GM21447 (cell line): ENCODE data around the gene FCRLA.
A peak's percentile ranks its signal among the peaks of the same experiment; 100 is the strongest.
"Not testable (repeated sequence)": the region's sequence is repeated elsewhere in the genome, so short reads cannot be mapped to it uniquely, and the experiment has no call there.

Experiments
- ATAC-seq: cut with Tn5 transposase; IDR thresholded peaks from one replicate; pipeline ENCODE4 v1.9.1; 2021; ENCODE audit not compliant: unreplicated experiment

FCRLA gene

DNA sequence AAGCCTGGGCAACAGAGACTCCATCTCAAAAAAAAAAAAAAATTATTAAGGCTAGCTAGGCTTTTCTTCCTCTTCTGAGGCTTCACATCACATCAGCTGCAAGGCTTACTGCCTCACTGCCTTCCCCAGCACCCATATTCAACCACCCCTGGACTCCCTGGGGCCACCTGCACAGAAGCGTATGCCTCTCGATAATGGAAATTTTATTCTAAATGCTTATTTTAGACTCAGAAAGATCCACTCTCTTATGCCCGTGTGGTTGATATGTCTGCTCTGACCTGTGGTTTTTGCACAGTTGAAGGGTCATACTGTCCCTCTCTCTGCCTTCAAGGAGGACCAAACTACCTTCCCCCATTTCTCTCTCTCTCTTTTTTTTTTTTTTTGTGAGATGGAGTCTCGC lies 1.5 kb upstream of the FCRLA start:
- ATAC-seq: peak; percentile 21

DNA sequence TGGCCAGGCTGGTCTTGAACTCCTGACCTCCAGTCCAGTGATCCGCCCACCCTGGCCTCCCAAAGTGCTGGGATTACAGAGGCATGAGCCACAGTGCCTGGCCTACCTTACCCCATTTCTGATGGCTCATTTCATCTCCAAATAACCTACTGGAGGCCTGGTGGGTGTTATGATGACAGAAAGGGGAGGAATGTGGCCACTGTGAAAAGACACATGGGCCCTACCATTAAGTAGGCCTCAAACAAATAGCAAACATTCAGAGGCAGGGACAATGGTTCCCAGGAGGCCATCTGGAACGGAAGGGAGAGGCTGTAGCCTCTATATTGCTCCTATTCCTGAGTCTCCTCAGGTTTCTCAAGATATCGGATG lies 932 bp upstream of the FCRLA start:
- ATAC-seq: no peak

DNA sequence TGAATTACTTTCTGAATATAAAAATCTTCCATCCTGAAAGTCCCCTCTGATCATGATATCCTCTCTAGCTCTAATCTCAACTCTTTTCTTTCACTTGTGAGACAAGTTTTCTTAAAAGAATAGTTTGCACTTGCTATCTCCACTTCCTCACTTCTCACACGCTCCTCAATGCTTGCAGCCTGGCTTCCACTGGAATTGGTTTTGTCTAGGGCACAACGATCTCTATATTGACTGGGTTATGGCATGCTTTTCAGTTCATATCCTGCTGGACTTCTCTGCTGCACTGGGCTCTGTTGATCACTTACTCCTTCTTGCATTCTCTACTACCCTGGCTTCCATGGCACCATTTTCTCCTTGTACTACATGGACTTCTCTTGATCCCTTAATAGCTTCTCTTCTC lies 474 bp downstream of the FCRLA start:
- no peak for ATAC-seq

DNA sequence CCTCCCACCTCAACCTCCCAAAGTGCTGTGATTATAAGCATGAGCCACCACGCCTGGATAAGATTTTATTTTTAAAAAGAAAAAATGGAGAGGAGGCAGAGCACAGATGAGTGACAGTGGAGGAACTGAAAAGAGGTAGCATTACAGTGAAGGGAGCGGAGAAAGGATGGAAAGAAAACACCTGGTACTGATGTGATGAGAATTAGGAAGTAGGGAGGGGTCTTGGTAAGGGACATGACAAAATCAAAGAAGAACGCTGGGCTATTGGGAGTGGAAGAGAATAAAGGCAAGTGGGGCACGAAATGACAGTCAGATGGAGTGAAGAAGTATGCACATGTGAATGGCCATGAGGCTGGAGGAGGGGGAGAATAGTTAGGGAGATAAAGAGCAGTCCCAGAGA lies 2.3 kb downstream of the FCRLA start:
- no peak for ATAC-seq

DNA sequence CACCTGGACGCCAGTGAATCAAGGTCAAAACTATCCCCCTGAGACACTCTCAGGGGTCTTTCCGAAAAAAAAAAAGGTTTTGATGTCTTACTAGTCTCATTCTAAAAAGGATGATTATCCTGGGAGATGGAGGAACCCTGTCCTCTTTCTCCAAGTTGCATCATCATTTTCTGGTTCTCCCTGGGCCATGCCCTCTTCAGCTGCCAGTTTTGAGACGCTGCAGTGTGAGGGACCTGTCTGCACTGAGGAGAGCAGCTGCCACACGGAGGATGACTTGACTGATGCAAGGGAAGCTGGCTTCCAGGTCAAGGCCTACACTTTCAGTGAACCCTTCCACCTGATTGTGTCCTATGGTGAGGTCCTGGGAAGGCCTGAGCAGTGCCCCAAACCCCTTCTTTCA lies 3.5 kb downstream of the FCRLA start:
- ATAC-seq: no peak

DNA sequence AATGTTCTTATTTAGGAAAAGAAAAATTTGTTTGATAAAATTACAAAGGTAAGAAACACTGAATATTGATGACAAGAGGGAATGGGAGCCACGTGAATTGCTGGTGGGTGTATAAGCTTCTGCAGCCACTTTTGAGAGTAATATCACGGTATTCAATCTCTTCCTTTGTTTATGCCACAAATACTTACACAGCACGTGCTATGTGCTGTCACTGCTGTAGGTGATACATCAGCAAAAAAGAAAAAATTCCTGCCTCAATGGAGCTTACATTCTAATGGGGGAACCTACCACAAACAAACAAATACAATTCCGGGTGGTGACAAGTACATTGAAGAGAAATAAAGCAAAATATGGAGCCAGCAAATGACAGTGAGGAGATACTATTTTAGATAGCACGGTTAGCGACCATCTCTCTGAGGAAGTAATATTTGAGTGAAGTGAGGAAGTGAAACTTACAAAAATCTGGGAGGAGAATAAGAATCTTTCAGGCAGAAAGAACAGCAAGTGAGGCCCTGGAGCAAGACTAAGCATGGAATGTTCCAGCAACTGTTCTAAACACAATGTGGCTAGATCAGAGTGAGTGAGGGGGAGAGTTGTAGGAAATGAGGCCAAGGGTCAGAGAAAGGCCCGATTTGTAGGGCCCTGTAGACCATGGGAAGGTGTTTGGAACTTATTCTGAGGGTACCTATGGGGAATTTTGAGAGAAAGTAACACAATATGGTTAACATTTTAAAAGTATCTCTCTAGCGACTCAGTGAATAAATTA lies 11.7 kb downstream of the FCRLA start:
- ATAC-seq: peak; percentile 56

DNA sequence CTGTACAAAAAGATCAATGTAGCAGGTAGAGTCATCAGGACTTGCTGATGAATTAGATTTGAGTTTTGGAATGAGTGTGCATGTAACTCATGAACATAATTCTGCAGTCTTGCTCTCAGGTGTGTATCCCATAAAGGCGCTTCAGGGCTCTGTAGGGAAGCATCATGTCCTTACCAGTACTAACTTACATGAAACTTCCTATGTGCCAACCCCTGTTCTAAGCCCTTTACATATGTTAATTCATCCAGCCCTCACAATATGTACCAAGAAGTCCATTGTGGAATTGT lies 12.2 kb downstream of the FCRLA start:
- ATAC-seq: peak; percentile 40

DNA sequence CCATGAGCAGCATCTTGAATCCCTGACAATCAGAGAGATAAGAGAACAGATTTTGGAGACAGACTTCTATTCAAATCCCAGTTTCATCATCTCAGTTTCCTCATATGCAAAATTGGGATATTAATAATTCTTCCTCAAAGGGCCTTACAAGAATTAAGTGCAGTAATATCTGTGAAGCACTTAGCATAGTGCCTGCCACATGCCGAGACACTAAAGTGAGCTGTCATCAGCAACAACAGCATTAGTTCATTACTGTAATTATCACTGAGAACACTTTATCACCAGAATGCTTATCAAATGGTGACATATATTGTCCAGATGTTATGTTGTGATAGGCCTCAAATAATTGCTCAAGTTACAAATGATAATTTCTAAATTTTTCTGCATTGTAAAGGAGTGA lies 13.4 kb downstream of the FCRLA start:
- no peak for ATAC-seq

DNA sequence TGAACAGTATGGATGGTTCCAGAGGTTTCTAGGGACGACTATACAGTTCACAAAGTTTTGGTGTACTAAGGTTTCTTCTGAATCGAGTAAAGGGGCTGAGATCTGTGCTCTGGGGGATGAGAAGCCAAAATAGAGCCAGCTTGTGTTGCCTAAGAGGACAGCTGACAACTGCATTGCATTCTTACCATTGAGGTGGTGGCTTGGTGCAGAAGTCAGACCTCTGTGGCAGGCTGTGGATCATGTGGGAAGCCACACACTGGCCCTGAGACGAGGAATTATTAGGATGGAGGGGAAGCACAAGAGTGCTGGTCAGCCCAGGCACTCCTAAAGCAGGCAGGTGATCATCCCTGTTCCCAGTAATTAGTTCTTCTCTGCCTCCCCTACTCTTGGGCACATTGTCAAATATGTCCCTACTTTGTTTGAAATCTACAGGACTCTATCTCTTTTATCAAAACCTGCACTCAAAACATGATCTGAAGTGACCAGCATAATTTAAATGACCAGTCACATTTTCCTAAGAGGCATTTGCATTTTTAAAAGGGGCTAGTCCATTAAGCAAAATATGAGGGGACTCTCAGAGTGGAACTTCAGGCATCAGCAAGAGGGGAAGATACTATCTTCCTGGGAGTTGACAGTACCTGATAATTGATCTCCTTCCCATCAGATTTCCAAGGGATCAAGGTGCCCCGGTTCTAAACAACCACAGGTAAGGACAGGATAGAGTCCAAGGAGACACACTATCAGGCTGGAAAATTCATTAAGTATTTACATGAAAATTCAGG lies 14.1 kb downstream of the FCRLA start, which contains the start of gene FCRLB:
FCRLB (plus strand) TSS at position 589 of the 782 bp plus-strand sequence. CDS start 1,129 bp downstream, outside the sequence.
- no peak for ATAC-seq

DNA sequence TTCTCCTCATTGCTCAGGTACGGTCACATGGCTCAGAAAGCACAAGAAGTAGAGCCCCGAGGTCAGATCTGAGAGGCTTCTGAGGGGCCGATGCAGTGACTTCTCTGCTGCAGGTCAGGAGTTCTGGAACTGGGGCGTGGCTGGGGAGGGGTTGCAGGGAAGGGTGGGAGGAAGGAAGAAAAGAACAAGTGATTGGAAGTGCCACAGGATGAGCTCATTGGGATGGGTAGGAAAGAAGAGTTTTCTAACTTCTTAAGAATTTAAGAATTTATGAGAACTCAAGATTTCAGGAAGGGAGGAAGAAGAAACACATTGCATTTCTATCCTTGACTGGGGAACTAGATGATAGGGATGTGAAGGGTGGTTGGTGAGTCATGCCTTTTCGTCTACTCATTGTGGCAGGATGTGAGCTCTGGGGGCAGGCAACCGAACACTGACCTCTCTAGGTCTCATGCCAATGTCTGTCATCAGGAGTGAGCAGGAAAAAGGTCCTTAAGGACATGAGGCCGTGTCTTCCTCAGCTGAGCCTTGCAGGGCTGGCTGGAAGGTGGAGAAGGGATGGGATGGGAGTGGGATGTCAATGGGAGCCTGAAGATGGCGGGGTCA lies 14.8 kb downstream of the FCRLA start:
- no peak for ATAC-seq

DNA sequence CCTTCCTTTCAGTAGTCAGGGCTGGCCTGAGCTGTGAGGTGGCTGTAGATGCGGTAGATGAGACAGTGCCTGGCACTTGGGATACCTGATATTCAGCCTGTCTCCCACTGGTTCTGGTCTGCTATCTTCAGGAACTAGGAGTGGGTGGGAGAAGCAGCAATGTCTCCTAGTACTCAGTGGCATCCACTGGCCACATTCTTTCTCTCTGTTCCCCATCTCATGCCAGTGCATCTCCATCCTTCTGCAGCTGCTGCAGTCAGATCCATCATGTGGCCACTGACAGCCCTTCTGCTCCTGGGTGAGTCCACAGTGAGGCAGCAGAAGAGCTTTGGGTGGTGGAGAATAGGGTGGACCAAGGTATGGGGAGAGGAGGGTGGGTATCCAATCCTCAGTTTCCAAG lies 15.4 kb downstream of the FCRLA start:
- no peak for ATAC-seq

DNA sequence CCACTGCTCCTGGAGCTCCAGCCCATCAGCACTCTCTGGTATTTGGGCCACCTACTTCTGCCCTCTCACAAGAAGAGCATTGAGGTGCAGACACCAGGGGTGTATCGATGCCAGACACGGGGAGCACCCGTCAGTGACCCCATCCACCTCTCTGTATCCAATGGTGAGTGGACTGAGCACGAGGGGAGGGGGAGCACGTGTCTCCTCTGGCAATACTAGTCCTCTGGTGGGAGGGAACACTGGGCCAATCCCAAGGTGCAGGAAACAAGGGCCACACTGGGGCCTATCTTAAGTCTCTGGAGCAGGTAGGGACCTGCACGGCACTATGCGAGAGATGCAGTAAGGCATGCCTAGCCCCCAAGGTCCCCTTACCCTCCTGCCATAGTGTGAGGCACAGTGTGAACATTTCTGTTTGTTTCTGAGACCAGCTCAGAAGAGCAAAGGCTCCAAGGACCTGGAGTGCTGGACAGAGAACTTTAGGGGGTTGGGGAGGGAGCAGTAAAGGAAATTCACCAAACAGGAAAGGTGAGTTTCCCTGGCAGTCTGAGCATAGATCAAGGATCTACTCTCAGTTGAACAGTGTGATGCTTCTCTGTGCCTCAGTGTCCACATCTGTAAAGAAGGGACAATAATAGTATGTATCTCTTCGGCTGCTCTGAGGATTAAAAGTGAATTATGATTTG lies 16.6 kb downstream of the FCRLA start:
- no peak for ATAC-seq

DNA sequence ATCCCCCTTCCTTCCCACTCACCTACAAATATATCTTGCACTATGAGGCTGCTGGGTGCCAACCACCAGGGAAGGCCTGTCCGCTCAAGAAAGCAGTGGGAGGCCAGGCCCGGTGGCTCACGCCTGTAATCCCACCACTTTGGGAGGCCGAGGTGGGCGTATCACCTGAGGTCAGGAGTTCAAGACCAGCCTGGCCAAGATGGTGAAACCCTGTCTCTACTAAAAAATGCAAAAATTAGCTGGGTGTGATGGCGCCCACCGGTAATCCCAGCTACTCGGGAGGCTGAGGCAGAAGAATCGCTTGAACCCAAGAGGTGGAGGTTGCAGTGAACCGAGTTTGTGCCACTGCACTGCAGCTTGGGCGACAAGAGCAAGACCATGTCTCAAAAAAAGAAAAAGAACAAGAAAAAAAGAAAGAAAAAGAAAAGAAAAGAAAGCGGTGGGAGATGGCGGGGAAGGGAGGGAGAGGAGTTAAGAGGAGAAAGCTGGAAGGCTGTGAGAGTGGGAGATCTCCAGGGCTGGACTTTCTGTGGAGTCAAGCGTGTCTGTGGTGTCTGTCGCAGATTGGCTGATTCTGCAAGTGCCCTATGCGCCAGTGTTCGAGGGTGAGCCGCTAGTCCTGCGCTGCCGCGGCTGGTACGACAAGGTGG lies 18.4 kb downstream of the FCRLA start:
- ATAC-seq: not testable (repeated sequence)

DNA sequence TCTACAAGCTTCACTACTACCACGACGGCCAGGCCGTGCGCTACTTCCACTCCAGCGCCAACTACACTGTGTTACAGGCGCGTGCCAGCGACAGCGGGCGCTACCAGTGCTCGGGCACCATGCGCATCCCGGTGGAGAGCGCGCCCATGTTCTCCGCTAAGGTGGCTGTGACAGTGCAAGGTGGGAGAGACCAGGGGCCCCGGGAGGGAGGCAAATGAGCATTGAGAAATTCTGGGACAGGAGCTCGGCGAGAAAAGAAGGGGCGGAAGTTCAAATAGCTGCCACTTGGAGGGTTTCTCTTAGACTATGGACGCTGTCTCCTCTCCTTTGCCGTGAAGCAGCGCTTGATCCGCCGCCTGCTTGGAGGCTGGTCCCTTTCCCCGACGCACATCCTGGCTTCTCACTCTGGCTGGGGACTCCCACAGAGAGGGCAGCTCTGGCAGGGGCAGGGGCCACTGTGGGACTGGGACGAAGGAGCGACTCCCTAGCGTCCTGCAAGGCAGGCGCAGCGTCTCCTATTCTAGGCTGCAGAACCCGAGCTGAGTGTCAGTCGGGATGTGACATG lies 19.0 kb downstream of the FCRLA start:
- peak; percentile 15 for ATAC-seq

DNA sequence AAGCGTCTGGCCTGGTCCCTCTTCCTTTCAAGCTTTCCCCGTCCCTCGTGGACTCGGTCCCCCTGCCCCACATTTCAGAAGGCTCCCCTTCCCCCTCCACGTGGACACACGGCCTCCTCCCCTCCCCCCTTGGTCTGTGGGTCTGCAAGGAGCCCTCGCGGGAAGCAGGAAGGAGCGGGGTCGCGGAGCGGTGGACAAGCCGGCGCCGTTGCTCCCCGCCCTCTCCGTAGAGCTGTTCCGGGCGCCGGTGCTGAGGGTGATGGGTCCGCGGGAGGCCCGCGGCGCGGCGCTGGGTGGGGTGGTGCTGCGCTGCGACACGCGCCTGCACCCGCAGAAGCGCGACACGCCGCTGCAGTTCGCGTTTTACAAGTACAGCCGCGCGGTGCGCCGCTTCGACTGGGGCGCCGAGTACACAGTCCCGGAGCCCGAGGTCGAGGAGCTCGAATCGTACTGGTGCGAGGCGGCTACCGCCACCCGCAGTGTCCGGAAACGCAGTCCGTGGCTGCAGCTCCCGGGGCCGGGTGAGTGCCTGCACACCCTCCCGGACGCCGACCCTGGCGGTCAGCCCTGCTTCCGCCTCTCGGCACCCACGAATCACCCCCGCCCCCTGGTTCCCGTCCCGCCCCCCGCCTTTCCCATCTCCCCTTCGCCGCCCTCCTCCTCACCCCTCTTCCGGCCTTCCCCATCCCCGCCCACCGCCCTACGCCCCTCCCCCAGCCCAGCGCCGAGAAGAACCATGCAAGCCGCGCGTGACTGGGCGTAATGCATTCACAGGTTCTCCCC lies 19.6 kb downstream of the FCRLA start:
- ATAC-seq: peak; percentile 50

DNA sequence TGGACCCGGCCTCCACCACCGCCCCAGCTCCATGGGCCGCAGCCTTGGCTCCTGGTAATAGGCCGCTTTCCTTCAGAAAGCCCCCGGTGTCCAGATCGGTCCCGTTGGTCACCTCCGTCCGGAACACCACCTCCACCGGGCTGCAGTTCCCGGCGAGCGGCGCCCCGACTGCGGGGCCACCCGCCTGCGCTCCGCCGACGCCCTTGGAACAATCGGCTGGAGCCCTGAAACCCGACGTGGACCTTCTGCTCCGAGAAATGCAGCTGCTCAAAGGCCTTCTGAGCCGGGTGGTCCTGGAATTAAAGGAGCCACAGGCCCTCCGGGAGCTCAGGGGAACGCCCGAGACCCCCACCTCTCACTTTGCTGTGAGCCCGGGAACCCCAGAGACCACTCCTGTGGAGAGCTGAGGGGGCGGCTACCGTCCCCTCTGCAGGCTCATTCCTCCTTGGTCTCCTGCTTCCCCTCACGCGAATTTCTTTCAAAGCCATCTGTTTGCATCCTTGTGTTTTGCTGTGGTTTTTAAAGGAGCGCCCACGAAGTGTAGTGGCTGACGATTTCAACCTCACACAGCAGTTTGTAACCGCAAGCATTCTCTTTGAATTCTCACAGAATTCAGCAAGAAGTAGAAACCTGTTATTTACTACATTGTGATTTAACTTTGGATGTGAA lies 20.4 kb downstream of the FCRLA start:
- peak; percentile 20 for ATAC-seq

DNA sequence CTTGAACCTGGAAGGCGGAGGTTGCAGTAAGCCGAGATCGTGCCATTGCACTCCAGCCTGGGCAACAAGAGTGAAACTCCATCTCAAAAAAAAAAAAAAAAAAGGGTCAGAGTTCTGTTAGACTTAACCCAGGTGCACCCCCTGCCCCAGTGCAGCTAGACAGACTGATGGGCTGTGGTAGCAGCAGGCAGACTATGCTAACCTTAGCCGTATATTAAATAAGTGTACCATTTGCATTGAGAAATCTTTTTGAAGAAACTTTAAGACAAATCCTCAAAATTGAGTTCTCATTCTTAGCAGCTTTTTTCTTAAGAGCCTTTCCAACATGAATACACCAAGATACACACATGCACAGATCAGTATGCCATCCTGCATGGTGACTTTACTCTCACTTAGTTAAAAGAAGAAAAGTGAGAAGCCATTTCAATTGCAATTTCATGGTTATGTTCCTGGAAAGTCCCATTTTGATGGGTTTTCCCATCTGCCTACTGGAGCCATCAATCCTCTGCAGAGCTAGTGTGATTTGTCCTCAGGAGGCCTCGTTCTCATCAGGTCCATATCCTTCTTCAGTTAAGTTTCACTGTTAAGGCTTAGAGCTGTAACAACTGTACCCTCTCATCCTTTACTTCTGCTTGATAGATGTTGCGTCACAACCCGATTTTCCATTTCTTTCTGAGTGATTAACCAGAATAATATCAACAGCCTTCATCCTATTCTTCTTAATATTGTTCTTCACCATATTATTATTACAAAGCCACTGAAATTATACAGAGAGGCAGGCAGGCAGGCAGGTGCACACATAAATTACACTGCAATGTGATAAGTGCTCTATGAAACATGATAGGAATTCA lies 21.6 kb downstream of the FCRLA start:
- ATAC-seq: no peak

DNA sequence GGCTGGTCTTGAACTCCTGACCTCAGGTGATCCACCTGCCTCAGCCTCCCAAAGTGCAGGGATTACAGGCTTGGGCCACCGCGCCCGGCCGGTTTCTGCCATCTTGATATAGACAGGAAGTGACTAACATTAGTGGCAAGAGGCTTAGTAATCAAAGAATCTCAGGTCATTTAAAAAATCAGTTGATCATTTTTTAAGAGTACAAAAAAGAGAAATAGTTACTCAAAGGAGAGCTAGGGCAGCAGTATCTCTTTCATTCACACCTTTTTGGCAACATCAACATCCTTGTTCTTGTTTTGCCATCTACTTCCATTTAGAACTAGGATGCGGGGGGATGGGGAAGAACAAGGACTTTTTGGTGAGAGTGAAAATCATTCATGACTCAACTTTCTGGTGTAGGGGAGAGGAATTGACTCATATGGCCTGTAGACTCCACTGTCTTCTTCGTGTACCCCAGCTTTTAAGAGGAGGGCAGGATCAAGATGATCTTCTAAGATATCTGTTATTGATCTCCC lies 23.1 kb downstream of the FCRLA start:
- no peak for ATAC-seq
